ENCODE measurements around the gene YIF1B. TPM values are rescaled to one million over a fixed set of nuclear protein-coding genes. Genes with fewer than 3 reads are reported as not detected.

YIF1B gene
- total and polyA plus RNA-seq, 9 of the 15 experiments (the other 6 are each of a cell fraction or from before 2014, with no cell fraction given): 8.5 to 586 (median 323) TPM

DNA sequence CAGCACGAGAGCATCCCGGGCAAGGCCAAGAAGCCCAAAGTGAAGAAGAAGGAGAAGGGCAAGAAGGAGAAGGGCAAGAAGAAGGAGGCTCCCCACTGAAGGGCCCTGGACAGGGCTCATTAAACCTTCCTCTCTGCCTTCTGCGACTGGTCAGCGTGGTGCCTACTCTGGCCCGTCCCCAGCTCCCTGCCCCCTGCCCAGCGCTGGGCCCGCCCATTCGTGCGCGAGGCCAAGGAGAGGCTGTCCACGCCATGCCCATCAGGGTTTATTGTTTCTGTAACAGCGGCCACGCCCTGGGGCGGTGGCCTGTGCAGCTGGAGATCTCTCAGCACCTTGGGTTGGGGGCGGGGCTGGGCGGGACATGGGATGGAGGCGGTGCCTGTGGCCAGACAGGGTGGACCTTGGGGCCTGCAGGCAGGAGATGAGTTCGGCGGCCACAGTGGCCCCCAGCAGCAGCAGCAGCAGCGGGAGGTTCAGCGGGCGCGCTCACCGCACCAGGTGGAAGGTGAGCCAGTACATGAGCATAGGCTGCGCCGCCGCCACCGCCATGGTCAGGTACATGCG is 10.8 kb downstream of the YIF1B start (continued):
- TF ChIP-seq JUND (IDR thresholded peaks at IDR 0.05; ENCODE audit: borderline replicate concordance, low read depth, low read length): peak; percentile 42; the same call in 1 of the 2 replicates
- no peak for TF ChIP-seq JUND (tag; IDR thresholded peaks at IDR 0.05; ENCODE audit: borderline replicate concordance, low read depth, low read length)
- TF ChIP-seq ELF2 (CRISPR knock-in tag; IDR thresholded peaks at IDR 0.05): no peak
- no peak for TF ChIP-seq ZNF232 (CRISPR knock-in tag; IDR thresholded peaks at IDR 0.05)
- TF ChIP-seq, protein P1, sequence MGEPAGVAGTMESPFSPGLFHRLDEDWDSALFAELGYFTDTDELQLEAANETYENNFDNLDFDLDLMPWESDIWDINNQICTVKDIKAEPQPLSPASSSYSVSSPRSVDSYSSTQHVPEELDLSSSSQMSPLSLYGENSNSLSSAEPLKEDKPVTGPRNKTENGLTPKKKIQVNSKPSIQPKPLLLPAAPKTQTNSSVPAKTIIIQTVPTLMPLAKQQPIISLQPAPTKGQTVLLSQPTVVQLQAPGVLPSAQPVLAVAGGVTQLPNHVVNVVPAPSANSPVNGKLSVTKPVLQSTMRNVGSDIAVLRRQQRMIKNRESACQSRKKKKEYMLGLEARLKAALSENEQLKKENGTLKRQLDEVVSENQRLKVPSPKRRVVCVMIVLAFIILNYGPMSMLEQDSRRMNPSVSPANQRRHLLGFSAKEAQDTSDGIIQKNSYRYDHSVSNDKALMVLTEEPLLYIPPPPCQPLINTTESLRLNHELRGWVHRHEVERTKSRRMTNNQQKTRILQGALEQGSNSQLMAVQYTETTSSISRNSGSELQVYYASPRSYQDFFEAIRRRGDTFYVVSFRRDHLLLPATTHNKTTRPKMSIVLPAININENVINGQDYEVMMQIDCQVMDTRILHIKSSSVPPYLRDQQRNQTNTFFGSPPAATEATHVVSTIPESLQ (CRISPR knock-in tag; IDR thresholded peaks at IDR 0.05): no peak
- TF ChIP-seq, protein P2, sequence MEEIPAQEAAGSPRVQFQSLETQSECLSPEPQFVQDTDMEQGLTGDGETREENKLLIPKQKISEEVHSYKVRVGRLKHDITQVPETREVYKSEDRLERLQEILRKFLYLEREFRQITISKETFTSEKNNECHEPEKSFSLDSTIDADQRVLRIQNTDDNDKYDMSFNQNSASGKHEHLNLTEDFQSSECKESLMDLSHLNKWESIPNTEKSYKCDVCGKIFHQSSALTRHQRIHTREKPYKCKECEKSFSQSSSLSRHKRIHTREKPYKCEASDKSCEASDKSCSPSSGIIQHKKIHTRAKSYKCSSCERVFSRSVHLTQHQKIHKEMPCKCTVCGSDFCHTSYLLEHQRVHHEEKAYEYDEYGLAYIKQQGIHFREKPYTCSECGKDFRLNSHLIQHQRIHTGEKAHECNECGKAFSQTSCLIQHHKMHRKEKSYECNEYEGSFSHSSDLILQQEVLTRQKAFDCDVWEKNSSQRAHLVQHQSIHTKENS (CRISPR knock-in tag; IDR thresholded peaks at IDR 0.05): no peak
- TF ChIP-seq, protein P3, sequence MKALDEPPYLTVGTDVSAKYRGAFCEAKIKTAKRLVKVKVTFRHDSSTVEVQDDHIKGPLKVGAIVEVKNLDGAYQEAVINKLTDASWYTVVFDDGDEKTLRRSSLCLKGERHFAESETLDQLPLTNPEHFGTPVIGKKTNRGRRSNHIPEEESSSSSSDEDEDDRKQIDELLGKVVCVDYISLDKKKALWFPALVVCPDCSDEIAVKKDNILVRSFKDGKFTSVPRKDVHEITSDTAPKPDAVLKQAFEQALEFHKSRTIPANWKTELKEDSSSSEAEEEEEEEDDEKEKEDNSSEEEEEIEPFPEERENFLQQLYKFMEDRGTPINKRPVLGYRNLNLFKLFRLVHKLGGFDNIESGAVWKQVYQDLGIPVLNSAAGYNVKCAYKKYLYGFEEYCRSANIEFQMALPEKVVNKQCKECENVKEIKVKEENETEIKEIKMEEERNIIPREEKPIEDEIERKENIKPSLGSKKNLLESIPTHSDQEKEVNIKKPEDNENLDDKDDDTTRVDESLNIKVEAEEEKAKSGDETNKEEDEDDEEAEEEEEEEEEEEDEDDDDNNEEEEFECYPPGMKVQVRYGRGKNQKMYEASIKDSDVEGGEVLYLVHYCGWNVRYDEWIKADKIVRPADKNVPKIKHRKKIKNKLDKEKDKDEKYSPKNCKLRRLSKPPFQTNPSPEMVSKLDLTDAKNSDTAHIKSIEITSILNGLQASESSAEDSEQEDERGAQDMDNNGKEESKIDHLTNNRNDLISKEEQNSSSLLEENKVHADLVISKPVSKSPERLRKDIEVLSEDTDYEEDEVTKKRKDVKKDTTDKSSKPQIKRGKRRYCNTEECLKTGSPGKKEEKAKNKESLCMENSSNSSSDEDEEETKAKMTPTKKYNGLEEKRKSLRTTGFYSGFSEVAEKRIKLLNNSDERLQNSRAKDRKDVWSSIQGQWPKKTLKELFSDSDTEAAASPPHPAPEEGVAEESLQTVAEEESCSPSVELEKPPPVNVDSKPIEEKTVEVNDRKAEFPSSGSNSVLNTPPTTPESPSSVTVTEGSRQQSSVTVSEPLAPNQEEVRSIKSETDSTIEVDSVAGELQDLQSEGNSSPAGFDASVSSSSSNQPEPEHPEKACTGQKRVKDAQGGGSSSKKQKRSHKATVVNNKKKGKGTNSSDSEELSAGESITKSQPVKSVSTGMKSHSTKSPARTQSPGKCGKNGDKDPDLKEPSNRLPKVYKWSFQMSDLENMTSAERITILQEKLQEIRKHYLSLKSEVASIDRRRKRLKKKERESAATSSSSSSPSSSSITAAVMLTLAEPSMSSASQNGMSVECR (CRISPR knock-in tag; IDR thresholded peaks at IDR 0.05): 0 out of 2 replicates have a peak, but pooled peaks have one; percentile 42
- peak; percentile 55; the same call in 1 of the 2 replicates for TF ChIP-seq CTBP1 (IDR thresholded peaks at IDR 0.05; ENCODE audit: borderline replicate concordance)
- peak; percentile 79 for TF ChIP-seq SUPT5H (IDR thresholded peaks at IDR 0.05)
- TF ChIP-seq, protein P4, sequence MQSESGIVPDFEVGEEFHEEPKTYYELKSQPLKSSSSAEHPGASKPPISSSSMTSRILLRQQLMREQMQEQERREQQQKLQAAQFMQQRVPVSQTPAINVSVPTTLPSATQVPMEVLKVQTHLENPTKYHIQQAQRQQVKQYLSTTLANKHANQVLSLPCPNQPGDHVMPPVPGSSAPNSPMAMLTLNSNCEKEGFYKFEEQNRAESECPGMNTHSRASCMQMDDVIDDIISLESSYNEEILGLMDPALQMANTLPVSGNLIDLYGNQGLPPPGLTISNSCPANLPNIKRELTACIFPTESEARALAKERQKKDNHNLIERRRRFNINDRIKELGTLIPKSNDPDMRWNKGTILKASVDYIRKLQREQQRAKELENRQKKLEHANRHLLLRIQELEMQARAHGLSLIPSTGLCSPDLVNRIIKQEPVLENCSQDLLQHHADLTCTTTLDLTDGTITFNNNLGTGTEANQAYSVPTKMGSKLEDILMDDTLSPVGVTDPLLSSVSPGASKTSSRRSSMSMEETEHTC (IDR thresholded peaks at IDR 0.05): no peak
- no peak for TF ChIP-seq BRD4 (IDR thresholded peaks at IDR 0.05)
- TF ChIP-seq, protein P5, sequence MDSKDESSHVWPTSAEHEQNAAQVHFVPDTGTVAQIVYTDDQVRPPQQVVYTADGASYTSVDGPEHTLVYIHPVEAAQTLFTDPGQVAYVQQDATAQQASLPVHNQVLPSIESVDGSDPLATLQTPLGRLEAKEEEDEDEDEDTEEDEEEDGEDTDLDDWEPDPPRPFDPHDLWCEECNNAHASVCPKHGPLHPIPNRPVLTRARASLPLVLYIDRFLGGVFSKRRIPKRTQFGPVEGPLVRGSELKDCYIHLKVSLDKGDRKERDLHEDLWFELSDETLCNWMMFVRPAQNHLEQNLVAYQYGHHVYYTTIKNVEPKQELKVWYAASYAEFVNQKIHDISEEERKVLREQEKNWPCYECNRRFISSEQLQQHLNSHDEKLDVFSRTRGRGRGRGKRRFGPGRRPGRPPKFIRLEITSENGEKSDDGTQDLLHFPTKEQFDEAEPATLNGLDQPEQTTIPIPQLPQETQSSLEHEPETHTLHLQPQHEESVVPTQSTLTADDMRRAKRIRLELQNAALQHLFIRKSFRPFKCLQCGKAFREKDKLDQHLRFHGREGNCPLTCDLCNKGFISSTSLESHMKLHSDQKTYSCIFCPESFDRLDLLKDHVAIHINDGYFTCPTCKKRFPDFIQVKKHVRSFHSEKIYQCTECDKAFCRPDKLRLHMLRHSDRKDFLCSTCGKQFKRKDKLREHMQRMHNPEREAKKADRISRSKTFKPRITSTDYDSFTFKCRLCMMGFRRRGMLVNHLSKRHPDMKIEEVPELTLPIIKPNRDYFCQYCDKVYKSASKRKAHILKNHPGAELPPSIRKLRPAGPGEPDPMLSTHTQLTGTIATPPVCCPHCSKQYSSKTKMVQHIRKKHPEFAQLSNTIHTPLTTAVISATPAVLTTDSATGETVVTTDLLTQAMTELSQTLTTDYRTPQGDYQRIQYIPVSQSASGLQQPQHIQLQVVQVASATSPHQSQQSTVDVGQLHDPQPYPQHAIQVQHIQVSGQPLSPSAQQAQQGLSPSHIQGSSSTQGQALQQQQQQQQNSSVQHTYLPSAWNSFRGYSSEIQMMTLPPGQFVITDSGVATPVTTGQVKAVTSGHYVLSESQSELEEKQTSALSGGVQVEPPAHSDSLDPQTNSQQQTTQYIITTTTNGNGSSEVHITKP (IDR thresholded peaks at IDR 0.05; ENCODE audit: partially characterized antibody): peak; percentile 8
- TF ChIP-seq SMAD4 (CRISPR knock-in tag; conservative IDR thresholded peaks at IDR 0.05): peak; percentile 41; the same call in 1 of the 2 replicates
- peak; percentile 41; the same call in 1 of the 2 replicates for TF ChIP-seq NCOR1 (IDR thresholded peaks at IDR 0.05)
- no peak for TF ChIP-seq BRF1 (IDR thresholded peaks at IDR 0.05; ENCODE audit: borderline replicate concordance, extremely low read depth, insufficient read length)

Data from K562 (cell line).